GM21515 (cell line): Measurements from ENCODE around the gene UBTD1.
"Not testable (repeated sequence)": the region's sequence is repeated elsewhere in the genome, so short reads cannot be mapped to it uniquely, and the experiment has no call there.

Source experiments
- ATAC-seq: cut with Tn5 transposase; IDR thresholded peaks from one replicate; pipeline ENCODE4 v1.9.1; 2021; ENCODE audit not compliant: unreplicated experiment

The UBTD1 gene

DNA sequence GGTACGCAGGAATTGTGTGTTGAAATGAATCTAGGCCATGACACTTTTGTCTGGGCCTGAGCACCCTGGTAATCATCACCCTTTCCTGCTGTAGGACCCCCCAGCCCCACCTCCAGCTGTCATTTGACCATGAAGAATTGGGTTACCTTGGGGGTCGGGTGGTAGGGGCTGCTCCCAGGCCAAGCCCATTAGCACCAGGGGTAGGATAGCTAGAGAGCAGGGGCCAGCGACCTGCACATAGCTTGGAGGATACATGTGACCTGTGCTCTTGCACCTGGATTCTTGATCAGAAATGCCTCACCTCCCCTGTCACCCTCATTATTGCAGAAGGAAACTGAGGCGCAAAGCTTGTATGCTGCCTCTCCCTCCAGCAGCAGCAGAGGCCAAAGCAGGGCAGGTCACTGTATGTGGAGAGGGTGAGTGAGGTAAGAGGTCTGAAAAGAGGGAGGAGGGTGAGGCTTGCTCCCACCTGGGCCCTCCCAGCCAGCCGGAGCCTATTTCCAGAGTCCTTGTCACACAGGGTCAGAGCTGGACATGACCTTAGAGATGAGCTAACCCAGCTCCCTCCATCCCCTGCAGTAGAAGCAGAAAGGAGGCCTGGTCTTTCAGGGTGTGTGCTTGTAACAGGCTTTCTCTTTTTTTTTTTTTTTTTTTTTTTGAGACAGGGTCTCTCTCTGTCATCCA is 38.6 kb downstream of the UBTD1 start:
- ATAC-seq = no peak

DNA sequence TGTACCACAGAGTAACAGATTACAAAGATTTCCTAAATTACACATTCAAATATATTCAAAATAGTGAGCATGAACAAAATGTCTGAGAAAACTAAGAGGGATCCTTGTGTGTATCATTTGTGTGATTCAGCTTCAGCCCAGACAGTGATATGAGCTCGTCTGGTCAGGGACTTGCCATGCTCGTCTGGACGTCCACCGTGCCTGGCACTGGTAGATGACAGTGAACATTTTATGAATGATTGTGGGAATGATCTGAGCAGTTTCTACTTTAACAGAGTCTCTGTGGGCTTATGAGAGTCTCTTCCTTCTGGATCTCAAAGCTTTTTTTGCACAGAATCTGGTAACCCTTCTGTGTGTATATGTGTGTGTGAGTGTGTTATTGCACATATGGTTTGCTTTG is 39.7 kb downstream of the UBTD1 start:
- no peak for ATAC-seq

DNA sequence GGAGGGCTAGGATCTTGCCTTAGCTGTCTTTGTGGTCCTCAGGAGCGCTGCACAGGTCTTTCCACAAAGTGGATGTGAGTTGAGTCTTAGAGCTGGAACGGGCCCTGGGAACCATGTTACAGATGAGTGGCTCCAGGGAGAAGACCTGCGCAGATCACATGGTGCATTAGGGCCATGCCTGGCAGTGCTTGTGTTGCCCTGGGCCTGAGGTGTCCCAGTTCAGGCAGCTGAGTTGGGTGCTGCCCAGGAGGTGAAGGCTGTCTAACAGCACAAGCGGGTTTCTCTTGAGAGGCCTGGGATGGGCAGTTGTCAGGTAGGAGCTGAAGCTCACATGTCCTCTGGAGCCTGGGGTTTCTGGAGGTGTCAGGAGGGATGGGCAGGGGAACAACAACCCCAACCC is 40.1 kb downstream of the UBTD1 start:
- no peak for ATAC-seq

DNA sequence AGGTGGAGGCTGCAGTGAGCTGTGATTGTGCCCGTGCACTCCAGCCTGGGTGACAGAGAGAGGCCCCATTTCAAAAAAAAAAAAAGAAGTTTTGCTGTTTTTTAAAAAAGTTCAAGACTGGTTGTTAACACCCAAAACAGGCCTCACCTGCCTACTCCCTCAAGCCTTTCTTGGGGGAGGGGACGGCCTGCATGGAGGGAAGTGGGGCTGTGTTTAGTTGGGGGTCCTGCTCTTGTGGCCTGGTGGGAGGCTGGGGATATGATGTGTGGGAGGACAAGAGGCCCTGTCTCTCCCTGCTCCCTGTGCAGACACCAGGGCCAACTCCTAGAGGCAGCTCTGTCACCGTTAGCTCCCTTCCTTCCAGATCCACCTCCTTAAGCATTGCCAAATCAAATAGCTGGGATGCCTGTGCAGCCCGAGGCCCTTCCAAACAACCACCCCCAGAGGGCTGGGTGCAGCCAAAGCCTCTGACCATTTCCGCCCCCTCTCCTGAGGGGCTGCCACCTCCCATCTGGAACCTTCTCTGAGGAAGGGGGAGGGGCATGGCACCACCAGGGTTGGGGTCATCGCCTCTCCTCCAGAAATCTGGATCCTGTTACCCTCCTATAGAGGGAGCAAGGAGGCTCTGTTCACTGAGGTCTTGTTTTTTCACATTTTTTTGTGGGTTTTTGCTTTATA is 40.9 kb downstream of the UBTD1 start:
- no peak for ATAC-seq

DNA sequence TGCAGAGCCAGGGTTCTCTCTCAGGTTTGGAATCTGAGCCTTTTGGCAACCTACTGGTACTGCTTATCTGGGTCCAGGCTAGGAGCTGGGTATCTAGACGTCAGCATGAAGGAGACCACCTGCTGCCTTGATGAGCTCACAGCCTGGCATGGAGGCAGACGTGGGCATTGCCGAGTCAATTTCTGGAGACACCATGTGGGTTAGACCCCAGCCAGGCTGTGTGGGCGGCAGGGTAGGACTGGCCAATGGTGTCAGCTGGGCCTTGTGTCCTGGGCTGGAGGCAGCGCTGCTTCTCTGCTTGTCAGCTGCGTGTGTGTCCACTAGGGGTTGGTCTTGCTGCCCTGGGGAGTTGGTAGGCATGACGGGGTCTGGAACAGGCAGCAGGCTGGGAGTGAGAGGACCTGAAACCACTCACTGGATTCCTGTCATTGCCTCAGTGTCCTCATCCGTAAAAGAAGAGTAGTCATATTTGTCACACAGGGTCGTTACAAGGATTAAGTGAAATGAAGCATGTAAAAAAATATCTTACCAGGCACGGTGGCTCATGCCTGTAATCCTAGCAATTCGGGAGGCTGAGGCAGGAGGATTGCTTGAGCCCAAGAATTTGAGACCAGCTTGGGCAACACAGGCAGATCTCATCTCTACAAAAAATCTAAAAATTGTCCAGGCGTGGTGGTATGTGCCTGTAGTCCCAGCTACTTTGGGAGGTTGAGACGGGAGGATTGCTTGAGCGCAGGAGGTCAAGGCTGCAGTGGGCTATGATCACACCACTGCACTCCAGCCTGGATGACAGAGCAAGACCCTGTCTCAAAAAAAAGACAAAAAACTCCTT is 42.2 kb downstream of the UBTD1 start:
- no peak for ATAC-seq

DNA sequence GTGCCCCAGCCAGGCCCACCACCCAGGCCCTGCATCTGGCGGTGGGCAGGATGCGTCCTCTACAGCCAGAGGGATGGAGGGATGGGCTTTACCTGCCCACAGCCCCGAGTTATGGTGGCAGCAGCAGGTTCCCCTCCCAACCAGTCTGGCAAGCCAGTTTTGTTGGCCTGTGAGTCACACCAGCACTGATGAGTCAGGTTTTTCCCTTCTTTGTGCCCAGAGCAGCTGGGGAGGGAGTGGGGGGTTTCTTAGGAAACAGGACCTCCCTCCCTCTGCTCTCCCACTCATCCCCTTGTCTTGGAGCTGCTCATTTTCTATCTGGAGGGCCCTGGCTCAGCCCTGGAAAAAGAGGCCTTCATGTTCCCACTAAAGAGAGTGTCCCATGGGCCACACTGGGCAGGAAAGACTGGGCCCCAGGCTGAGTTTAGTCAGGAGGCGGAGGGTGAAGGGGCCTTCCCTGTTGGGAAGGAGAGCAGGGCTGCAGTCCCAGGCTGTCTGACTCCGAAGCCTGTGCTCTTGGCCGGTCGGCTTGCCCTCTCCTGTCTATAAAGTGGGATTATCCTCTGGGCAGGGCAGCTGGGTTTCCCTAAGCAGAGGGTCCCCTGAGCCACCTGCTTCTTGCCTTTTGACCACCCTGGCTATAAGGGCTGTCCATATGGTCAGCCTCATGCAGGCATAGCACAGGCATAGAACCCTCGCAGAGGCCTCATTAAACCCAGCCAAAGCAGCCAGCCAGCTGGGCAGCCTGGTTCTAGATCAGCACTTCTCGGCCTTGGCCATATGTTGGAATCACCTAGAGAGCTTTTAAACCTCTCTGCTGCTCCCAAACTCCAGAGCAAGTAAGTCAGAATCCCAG is 43.7 kb downstream of the UBTD1 start:
- no peak for ATAC-seq

DNA sequence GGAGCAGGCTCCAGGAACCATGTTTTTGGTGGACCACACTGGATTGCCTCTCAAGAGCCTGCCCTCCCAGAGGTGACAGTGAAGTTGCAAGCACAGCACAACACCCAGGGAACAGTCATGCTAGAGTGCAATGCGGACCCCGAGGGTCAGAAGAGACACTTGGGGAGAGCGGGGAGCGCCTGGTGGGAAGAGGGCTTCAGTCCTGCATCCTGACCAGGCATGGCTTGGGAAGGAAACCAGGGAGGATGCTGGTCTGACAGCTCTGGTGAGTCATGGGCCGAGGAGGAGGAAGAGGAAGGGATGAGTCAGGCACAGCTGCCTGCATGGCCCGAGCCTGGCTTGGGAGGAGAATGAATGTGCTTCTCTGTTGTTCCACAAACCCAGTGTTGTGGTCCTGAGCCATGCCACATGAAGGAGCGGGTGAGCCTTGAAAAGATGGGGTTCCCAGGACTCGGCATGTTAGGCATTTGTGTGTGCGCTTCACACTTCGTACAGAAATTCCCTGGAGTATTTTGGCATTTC is 44.4 kb downstream of the UBTD1 start:
- no peak for ATAC-seq

DNA sequence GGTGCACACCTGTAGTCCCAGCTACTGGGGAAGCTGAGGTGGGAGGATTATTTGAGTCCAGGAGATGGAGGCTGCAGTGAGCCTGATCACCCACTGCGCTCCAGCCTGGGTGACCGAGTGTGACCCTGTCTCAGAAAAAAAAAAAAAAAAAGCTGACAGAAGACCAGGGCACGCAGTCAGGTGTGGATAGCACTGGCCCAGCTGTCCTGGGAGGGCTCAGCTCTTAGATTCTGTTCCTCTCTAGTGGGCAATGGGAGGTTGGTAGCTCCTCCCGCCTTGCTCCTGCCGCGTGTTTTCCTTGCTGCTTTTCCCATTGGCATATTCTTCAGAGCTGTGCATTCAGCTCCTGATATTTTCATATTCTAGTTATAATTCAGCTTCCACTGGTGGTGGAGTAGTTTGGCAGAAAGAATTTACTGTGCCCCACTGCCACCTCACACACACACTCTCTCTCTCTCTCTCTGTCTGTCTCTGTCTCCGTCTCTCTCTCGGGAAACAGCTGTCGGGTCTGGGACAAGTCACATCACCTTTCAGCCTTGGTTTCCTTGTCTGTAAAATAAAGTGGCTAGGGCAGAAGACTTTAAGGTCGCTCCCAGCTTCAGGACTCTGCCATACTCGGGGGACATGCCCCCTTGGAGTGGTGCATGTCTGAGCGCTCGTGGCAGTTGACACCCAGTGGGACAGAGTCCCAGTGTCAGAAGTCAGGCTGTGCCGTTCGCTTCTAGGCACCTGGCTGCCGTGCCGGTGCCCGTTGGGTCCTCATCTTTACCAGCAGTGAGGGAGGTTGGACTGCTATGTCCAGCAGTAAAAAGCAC is 47.9 kb downstream of the UBTD1 start:
- ATAC-seq = no peak

DNA sequence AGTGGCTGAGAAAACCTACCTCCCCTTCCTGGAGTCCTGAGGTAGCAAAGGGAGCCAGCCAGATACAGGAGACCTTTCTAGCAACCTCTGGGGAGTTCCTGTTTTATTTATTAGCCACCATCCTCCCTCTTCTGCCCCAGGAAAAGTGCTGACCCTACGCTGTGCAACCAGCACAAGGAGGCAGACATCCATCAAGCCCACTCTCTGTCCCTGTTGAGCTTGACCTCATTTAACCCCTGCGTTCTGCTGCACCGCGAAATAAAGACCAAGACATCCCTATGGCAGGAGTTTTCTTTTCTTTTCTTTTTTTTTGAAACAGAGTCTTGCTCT is 48.5 kb downstream of the UBTD1 start:
- ATAC-seq = no peak

DNA sequence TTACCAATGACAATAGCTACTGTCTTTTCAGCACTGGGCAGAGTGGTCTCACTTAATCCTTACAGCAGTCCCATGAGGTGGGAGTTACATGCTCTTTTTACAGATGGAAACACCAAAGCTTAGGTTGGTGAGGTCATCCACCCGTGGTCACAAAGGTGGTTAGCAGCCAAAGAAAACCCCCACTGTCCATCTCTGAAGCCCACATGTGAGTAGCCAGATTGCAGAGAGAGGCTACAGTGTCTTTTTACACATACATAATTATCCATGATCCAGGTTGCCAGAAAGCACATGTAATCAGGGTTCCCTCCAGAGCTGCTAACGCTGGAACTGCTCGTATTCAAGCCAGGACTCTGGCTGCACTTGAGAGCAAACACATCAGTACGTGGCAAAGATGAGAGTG is 49.2 kb downstream of the UBTD1 start:
- ATAC-seq = no peak

DNA sequence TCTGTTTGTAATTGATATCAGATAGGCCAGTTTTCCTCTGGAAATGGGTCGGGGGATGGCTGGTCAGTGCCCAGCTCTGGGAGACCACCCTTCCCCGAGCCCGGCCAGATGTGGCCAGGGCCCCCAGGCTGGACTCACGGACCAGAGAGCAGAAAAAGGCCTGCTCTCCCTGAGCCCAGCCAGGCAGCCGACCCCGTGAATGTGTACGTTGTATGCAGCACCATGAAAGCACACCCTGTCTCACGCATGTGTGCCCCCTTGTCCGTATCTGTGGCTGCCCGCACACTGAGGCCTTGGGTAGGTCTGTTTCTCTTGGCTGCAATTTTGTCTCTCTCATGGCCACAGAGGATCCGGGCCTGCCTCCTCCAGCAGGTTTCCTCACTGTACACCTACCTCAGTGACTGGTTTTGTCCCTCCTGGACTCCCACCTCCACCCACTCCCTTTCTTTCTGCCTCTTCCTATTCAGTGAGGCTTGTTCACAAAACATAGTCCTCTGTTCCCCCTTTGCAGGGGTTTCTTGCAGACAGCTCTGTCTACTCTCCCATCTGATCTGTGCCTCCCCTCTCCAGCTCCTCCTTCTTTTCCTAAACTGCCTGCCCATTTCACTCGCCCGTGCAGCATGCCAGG is 50.2 kb downstream of the UBTD1 start:
- no peak for ATAC-seq

DNA sequence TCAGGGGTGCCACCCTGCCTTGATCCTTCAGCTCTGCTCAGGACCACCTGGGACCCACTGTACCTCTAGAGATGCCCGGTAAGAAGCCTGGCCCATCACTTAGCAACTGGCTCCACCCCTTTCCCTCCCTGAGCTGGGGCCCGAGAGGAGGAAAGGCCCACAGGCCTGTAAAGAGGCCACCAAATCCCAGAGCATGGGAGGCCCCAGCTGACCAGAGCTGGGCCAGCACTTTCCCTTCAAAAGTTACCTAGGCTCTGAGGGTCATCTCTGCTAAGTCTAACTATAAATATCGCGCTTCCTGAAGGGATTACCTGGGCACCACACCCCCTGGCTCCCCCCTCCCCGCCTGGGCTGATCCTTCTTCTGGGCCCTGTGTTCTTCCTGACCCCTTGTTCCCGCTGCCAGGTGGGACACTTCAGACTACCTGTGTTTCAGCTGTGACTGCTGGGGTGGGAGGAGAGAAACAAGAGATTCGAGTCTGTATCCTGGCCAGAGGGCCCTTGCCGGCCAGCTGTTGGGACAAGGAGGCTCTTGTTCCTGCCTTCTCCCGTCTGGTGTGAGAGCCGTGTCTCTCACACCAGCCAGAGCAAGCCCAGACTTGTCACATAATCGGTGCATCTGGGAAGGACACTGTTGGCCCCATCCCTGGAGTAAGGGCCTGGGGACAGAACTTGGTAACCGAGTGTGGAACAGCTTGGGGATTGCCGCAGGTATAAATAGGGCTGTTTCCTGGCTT is 51.0 kb downstream of the UBTD1 start:
- ATAC-seq = no peak

DNA sequence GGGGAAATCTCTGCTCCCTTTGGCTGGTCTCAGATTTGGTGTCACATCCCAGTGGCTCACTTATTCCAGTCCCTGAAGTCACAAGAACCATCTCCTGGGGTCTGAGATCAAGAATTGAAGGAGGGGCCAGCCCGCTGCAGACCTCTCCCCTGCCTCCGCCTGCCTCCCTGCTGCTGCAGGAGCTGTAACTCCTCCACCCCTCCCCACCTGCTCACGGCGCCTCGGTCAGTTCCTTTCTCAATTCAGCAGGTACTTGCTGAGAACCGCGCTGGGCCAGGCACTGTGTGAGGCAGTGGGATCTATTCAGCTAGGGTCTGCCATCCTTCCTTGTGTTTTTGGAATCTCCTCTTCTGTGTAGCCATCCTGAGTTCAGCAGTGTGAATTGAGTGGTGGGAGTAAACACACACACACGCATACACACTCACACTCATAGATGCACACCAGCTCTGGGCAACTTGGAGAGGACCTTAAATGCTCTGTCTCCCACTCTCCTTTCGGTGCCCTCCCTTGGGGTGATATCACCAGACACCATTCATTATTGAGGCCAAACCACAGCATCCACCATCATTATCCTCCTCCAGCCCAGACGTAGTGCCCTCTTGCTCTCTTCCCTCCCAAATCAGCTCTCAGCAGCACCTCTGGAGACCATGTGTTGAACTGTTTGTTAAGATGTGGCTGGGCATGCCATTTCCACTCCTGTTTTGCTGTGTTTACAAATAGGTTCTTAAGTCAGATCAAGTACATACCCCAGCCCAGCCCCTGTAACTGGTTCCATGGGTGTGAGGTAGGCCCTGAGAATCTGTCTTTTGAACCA is 51.8 kb downstream of the UBTD1 start:
- no peak for ATAC-seq

DNA sequence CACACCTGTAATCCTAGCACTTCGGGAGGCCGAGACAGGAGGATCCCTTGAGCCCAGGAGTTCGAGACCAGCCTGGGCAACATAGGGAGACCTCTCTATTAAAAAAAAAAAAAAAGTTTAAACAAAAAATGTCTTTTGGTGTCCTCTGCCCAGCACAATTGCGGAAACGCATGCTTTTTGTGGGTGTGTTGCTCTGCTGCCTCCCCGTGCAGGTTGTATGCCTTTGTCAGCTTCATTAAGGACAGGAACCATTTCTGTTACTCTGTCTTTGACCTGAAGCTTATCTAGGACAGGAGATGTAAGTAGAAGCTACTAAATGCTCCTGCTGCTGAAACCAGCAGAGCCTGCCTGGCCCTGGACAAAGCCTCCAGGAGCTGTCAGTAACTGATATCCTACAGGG is 52.5 kb downstream of the UBTD1 start:
- no peak for ATAC-seq

DNA sequence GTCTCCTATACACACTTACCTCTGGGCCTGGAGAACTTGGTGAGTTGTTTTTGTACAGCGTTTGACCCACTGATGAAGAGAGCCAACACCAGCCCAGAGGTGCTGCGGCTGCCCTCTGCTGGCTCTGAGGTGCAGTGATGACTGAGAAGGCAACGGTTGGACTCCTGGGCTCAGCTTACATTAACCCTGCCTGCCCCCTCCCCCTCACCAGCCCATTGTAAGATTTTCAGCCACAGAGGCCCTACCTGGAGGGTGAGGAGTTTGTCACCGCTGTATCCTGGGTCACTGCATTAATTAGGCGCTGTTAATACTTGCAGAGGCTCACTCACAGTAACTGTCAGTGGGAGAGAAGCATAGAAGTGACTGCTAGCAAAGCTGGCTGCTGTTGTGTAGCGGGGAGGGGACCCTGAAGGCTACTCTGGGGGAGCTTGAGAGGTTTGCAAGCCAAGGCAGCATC is 54.9 kb downstream of the UBTD1 start:
- ATAC-seq = peak; percentile 59

DNA sequence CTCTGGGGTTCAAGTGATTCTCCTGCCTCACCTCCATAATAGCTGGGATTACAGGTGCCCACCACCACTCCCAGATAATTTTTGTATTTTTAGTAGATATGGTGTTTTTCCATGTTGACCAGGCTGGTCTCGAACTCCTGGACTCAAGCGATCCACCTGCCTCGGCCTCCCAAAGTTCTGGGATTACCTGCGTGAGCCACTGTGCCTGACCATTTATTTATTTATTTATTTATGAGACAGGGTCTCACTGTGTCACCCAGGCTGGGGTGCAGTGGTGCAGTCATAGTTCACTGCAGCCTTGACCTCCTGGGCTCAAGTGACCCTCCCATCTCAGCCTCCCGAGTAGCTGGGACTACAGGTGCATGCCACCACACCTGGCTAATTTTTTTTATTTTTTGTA is 55.6 kb downstream of the UBTD1 start:
- not testable (repeated sequence) for ATAC-seq

DNA sequence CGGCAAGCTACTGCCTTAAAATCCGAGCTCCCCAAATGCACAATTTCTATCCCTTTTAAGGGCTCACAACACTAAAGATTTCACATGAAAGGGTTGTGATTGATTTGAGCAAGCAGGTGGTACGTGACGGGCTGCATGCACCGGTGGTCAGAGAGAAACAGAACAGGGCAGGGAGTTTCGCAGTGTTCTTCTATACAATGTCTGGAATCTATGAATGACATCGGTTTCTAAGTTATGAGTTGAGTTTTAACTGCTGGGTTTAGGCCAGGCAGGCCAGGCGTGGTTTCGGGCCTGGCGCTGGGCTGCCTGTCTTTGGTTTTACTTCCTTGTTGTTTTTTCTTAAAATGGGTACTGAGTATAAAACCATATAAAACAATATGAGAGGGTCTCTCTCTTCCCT is 56.8 kb downstream of the UBTD1 start:
- not testable (repeated sequence) for ATAC-seq

DNA sequence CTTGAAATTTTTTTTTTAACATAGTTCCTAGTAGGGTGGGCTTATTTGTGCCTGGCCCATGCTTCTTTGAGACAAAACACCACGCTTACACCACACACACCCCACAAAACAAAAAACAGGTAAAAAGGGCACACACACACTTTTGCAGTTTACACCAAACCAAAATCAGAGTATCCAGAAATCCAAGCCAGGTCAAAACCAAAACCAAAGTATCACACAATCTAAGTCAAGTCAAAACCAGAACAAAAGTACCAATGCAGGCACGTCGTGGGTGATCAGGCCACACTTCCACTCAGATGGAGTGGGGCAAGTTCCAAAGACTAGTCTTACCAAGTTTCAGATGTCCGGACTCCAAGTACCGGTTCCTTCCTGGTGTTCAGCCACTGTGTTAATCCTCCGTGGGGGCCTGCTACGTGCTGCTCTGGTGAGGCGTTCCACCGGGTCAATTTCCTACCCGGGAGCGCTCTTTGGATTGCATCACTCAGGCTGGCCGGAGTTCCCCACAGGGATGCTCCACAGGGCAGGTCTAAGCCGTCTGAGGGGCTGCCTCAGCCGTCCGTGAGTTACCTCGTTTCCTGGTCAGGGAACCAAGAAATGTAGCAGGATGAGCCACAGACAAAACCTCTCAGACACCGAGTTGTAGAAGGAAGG is 62.1 kb downstream of the UBTD1 start:
- ATAC-seq = not testable (repeated sequence)
